ENCODE data around the gene ZNF106. TPM values are rescaled to one million over a fixed set of nuclear protein-coding genes. Genes with fewer than 3 reads are reported as not detected.

The ZNF106 gene
- total RNA-seq, 2 donors from 2014 or later: 42.1 to 46.2 TPM

- TF ChIP-seq CTCF (conservative IDR thresholded peaks at IDR 0.05): no peak
- Mint-ChIP-seq H3K36me3 (ENCODE audit: low read depth) (no peaks in the 10 kb centered on the region), H3K9me3 (no peaks in the 10 kb centered on the region), H3K27ac (no peak overlapping the region), H3K27me3 (ENCODE audit: insufficient read depth) (no peaks in the 10 kb centered on the region), H3K4me3 (no peak overlapping the region), H3K4me1 (no peaks in the 10 kb centered on the region)
- H3K27ac ChIP-seq (ENCODE audit: low read depth, low read length): no peak overlapping the region
- H3K9ac ChIP-seq (ENCODE audit: extremely low read depth, low read length, poor library complexity, severe bottlenecking): no peak overlapping the region
- DNase-seq: no peak
- 83 to 85% methylated on average over 9 to 12 of the region's 12 CpGs for WGBS, 2 experiments (ENCODE audit: insufficient coverage in 1 of 2, insufficient read length in 1 of 2)
- H3K4me3 ChIP-seq (ENCODE audit: low read length): no peak overlapping the region
- H3K36me3 ChIP-seq (ENCODE audit: control insufficient read depth, insufficient read depth, low read length): no peaks in the 10 kb centered on the region
- no peaks in the 10 kb centered on the region for H3K27me3 ChIP-seq (ENCODE audit: control insufficient read depth, insufficient read depth, low read length, poor library complexity, severe bottlenecking)
- H3K9me3 ChIP-seq (ENCODE audit: control insufficient read depth, low read length): no peaks in the 10 kb centered on the region
- no peaks in the 10 kb centered on the region for H3K4me1 ChIP-seq (ENCODE audit: control insufficient read depth, insufficient read depth, low read length)
These were observed 86.3 kb downstream of the ZNF106 start for GRCh38 chr15:42404461-42405235.

- 93 to 100% methylated on average over 1 to 7 of the region's 7 CpGs for WGBS, 2 experiments (ENCODE audit: insufficient coverage in 1 of 2, insufficient read length in 1 of 2)
These were observed 87.6 kb downstream of the ZNF106 start for GRCh38 chr15:42403389-42403788.

GRCh38 chr15:42402455-42403205 lies 88.3 kb downstream of the ZNF106 start:
- H3K9me3 ChIP-seq (ENCODE audit: control insufficient read depth, low read length): no peaks in the 10 kb centered on the region
- no peaks in the 10 kb centered on the region for H3K36me3 Mint-ChIP-seq (ENCODE audit: low read depth)
- H3K4me3 ChIP-seq (ENCODE audit: low read length): no peak overlapping the region
- no peaks in the 10 kb centered on the region for H3K36me3 ChIP-seq (ENCODE audit: control insufficient read depth, insufficient read depth, low read length)
- no peaks in the 10 kb centered on the region for H3K27me3 ChIP-seq (ENCODE audit: control insufficient read depth, insufficient read depth, low read length, poor library complexity, severe bottlenecking)
- H3K9me3 Mint-ChIP-seq: no peaks in the 10 kb centered on the region
- H3K9ac ChIP-seq (ENCODE audit: extremely low read depth, low read length, poor library complexity, severe bottlenecking): no peak overlapping the region
- H3K27me3 Mint-ChIP-seq (ENCODE audit: insufficient read depth): no peaks in the 10 kb centered on the region
- no peak overlapping the region for H3K27ac Mint-ChIP-seq
- no peaks in the 10 kb centered on the region for H3K4me1 ChIP-seq (ENCODE audit: control insufficient read depth, insufficient read depth, low read length)
- WGBS, 2 experiments (ENCODE audit: insufficient coverage in 1 of 2, insufficient read length in 1 of 2): 91 to 92% methylated on average over 11 to 15 of the region's 15 CpGs
- H3K27ac ChIP-seq (ENCODE audit: low read depth, low read length): no peak overlapping the region
- TF ChIP-seq CTCF (conservative IDR thresholded peaks at IDR 0.05): no peak
- no peaks in the 10 kb centered on the region for H3K4me1 Mint-ChIP-seq
- no peak overlapping the region for H3K4me3 Mint-ChIP-seq
- no peak for DNase-seq

More at GRCh38 chr15:42403389-42403788, 87.6 kb downstream of the ZNF106 start:
- Histone ChIP-seq H3K27ac (ENCODE audit: low read depth, low read length) (no peak overlapping the region), H3K4me1 (ENCODE audit: control insufficient read depth, insufficient read depth, low read length) (no peaks in the 10 kb centered on the region), H3K4me3 (ENCODE audit: low read length) (no peak overlapping the region), H3K36me3 (ENCODE audit: control insufficient read depth, insufficient read depth, low read length) (no peaks in the 10 kb centered on the region), H3K27me3 (ENCODE audit: control insufficient read depth, insufficient read depth, low read length, poor library complexity, severe bottlenecking) (no peaks in the 10 kb centered on the region), H3K9ac (ENCODE audit: extremely low read depth, low read length, poor library complexity, severe bottlenecking) (no peak overlapping the region), H3K9me3 (ENCODE audit: control insufficient read depth, low read length) (no peaks in the 10 kb centered on the region)
- DNase-seq: no peak
- Mint-ChIP-seq H3K4me1 (no peaks in the 10 kb centered on the region), H3K27me3 (ENCODE audit: insufficient read depth) (no peaks in the 10 kb centered on the region), H3K9me3 (no peaks in the 10 kb centered on the region), H3K4me3 (no peak overlapping the region), H3K36me3 (ENCODE audit: low read depth) (no peaks in the 10 kb centered on the region), H3K27ac (no peak overlapping the region)
- TF ChIP-seq CTCF (conservative IDR thresholded peaks at IDR 0.05): no peak

Measured in endodermal cell (in vitro differentiated cells).